Hepatocyte (in vitro differentiated cells): ENCODE measurements around the gene KCND3.

Experiments used
- EZH2 ChIP-seq: fragments of 200-600 bp; sonication (generic); IDR thresholded peaks from 2 replicates; pipeline ENCODE4 v1.6.1; 2016; ENCODE audit warnings: antibody characterized with exemption, mild to moderate bottlenecking, borderline replicate concordance
- EZH2phosphoT487 ChIP-seq: fragments of 200-600 bp; sonication (generic); IDR thresholded peaks from one replicate; pipeline ENCODE4 v1.6.1; 2018; ENCODE audit warnings: antibody characterized with exemption, mild to moderate bottlenecking, low read depth, moderate library complexity; ENCODE audit not compliant: unreplicated experiment, severe bottlenecking
- TF ChIP-seq, protein P1 (sequence below): fragments of 200-600 bp; sonication (generic); IDR thresholded peaks from 2 replicates; pipeline ENCODE4 v1.5.1; 2016; ENCODE audit warnings: antibody characterized with exemption, mild to moderate bottlenecking; ENCODE audit not compliant: poor library complexity

DNA sequence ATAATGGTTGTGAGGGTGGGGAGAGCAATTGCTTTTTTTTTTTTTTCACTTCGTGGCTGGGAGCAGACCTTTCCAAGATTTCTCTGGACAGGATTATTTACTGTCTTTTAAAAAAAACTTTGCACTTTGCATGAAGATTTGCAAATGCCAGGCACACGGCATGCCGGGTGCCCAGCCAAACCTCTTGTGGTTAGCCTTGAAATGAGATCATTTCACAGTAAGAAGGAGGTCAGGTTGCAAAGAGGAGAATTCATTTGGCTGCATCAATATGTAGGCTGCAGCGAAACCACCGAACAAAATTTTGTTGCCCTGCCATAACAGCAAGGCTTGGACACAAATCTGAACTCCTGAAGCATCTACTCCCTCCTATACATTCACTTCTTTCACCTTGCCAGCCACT is 36.5 kb upstream of the KCND3 start:
- TF ChIP-seq, protein P1, sequence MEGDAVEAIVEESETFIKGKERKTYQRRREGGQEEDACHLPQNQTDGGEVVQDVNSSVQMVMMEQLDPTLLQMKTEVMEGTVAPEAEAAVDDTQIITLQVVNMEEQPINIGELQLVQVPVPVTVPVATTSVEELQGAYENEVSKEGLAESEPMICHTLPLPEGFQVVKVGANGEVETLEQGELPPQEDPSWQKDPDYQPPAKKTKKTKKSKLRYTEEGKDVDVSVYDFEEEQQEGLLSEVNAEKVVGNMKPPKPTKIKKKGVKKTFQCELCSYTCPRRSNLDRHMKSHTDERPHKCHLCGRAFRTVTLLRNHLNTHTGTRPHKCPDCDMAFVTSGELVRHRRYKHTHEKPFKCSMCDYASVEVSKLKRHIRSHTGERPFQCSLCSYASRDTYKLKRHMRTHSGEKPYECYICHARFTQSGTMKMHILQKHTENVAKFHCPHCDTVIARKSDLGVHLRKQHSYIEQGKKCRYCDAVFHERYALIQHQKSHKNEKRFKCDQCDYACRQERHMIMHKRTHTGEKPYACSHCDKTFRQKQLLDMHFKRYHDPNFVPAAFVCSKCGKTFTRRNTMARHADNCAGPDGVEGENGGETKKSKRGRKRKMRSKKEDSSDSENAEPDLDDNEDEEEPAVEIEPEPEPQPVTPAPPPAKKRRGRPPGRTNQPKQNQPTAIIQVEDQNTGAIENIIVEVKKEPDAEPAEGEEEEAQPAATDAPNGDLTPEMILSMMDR = no peak
- TF ChIP-seq EZH2 = no peak
- no peak for TF ChIP-seq EZH2phosphoT487
